Endothelial cell of umbilical vein (primary cell): ENCODE measurements around the gene CEP162. TPM values are rescaled to one million over a fixed set of nuclear protein-coding genes. Genes with fewer than 3 reads are reported as not detected.

Experiments
- BruUV-seq: library from RNA; stranded (reverse); fragments of 400-500 nt; replicated peaks from 2 replicates; lab custom pipeline; 2021; lab: Mats Ljungman, UMichigan
- CTCF ChIA-PET: fragments of 300-600, 350-600 bp; sonication (Branson Sonifier 250); formaldehyde crosslinking; loops from one replicate; lab custom pipeline; 2021; ENCODE audit warnings: antibody characterized with exemption, inconsistent platforms; lab: Charles Lee
- POLR2A ChIA-PET: fragments of 300-600, 350-600 bp; sonication (Branson Sonifier 250); formaldehyde crosslinking; loops from one replicate; lab custom pipeline; 2021; ENCODE audit warnings: antibody characterized with exemption, inconsistent platforms; lab: Charles Lee
- DNase-seq: peaks from one replicate; pipeline ENCODE4 v3.0.0-alpha.2; 2011; ENCODE audit warnings: low read depth, low spot score
- FAIRE-seq: peaks from 2 replicates; lab custom pipeline; 2011; peaks lifted over from hg19 to GRCh38; lab: Jason Lieb, UNC
- H2AFZ ChIP-seq: 2 replicates; pipeline ENCODE4 v1.6.0; 2012; ENCODE audit warnings: low read depth, low read length, control low read depth, inconsistent platforms
- H3K27ac ChIP-seq: 2 replicates; pipeline ENCODE4 v1.5.1; 2011; ENCODE audit warnings: low read depth, mild to moderate bottlenecking, control low read depth, low read length, moderate library complexity; ENCODE audit not compliant: insufficient read depth
- H3K27me3 ChIP-seq, 2 experiments: 2 replicates each; pipeline versions ENCODE4 v1.6.0 to v1.6.1; 2011; ENCODE audit warnings: low read length in 2 of 2, mixed read lengths in 1 of 2; ENCODE audit not compliant: control insufficient read depth in 2 of 2, insufficient read depth in 2 of 2
- H3K36me3 ChIP-seq, 2 experiments: 2 replicates in 1 of 2; 3 replicates in 1 of 2; pipeline ENCODE4 v1.5.1; 2011; ENCODE audit warnings: low read length in 2 of 2, mild to moderate bottlenecking in 1 of 2, moderate library complexity in 1 of 2; ENCODE audit not compliant: control insufficient read depth in 2 of 2, insufficient read depth in 2 of 2; ENCODE audit errors: extremely low read depth in 1 of 2
- H3K4me1 ChIP-seq: 3 replicates; pipeline ENCODE4 v1.5.1; 2011; ENCODE audit warnings: mild to moderate bottlenecking, low read length; ENCODE audit not compliant: control insufficient read depth, insufficient read depth; ENCODE audit errors: extremely low read depth
- H3K4me2 ChIP-seq: 2 replicates; pipeline ENCODE4 v1.6.1; 2011; ENCODE audit warnings: low read length, control low read depth, mixed read lengths; ENCODE audit not compliant: insufficient read depth
- H3K4me3 ChIP-seq, 3 experiments: fragments of 200-600 bp in 1 of 3; sonication (generic), shearing (Covaris generic) in 1 of 3; replicated peaks in 1 of 3; 2 replicates each; pipeline ENCODE4 v1.5.1; 2011 to 2016; ENCODE audit warnings: control low read depth in 3 of 3, low read length in 3 of 3, mild to moderate bottlenecking in 2 of 3, inconsistent platforms in 1 of 3, low read depth in 1 of 3, moderate library complexity in 1 of 3; ENCODE audit not compliant: insufficient read depth in 1 of 3
- H3K79me2 ChIP-seq: 2 replicates; pipeline ENCODE4 v1.6.0; 2012; ENCODE audit warnings: low read length, inconsistent platforms; ENCODE audit not compliant: control insufficient read depth, insufficient read depth
- H3K9ac ChIP-seq: replicated peaks from 2 replicates; pipeline ENCODE3; 2011; ENCODE audit warnings: low read length, control low read depth; ENCODE audit not compliant: insufficient read depth; ENCODE audit errors: extremely low read depth
- H3K9me1 ChIP-seq: replicated peaks from 3 replicates; pipeline ENCODE4 v1.6.0; 2011; ENCODE audit warnings: mild to moderate bottlenecking, low read length; ENCODE audit not compliant: control insufficient read depth, insufficient read depth; ENCODE audit errors: extremely low read depth
- H3K9me3 ChIP-seq: replicated peaks from 2 replicates; pipeline ENCODE4 v1.5.1; 2012; ENCODE audit warnings: low read length, inconsistent platforms; ENCODE audit not compliant: control insufficient read depth, insufficient read depth
- H4K20me1 ChIP-seq: replicated peaks from 2 replicates; pipeline ENCODE3; 2011; ENCODE audit warnings: mild to moderate bottlenecking, low read length; ENCODE audit not compliant: control insufficient read depth, insufficient read depth; ENCODE audit errors: extremely low read depth
- EZH2 ChIP-seq: IDR thresholded peaks from 2 replicates; pipeline ENCODE4 v1.6.1; 2012; ENCODE audit warnings: borderline replicate concordance, low read depth, mild to moderate bottlenecking, moderate library complexity, low read length, inconsistent platforms; ENCODE audit not compliant: severe bottlenecking
- FOS ChIP-seq: IDR thresholded peaks from 2 replicates; pipeline ENCODE4 v1.6.1; 2011; ENCODE audit warnings: mild to moderate bottlenecking, low read length, moderate library complexity, borderline replicate concordance; ENCODE audit not compliant: insufficient read depth
- GATA2 ChIP-seq: IDR thresholded peaks from 2 replicates; pipeline ENCODE4 v1.7.0; 2011; ENCODE audit warnings: low read depth, mild to moderate bottlenecking, moderate library complexity, mixed read lengths, low read length; ENCODE audit not compliant: insufficient read length, insufficient read depth
- MAX ChIP-seq: IDR thresholded peaks from 2 replicates; pipeline ENCODE4 v1.6.1; 2011; ENCODE audit not compliant: insufficient read depth, insufficient read length
- POLR2A ChIP-seq: IDR thresholded peaks from 2 replicates; pipeline ENCODE4 v1.6.1; 2012; ENCODE audit warnings: low read depth, mild to moderate bottlenecking, control low read depth, low read length
- POLR2AphosphoS5 ChIP-seq: IDR thresholded peaks from 2 replicates; pipeline ENCODE4 v1.6.1; 2012; ENCODE audit warnings: low read depth, mild to moderate bottlenecking, control low read depth, low read length, moderate library complexity; ENCODE audit not compliant: insufficient read depth
- dilution Hi-C: fragments of 300-500 bp; cut with MboI; formaldehyde crosslinking; loops from one replicate; pipeline ENCODE4 v1.15.0; 2019; ENCODE audit warnings: low sequenced_read_pairs; ENCODE audit not compliant: extremely low pct_ligation_motif_present
- intact Hi-C: fragments of 100-400 bp; cut with micrococcal nuclease; formaldehyde crosslinking; loops from one replicate; pipeline ENCODE4 v1.10.0; 2022
- polyA plus RNA-seq, 4 experiments: library from polyadenylated mRNA; depleted of rRNA in 3 of 4; stranded (reverse) in 3 of 4; unstranded in 1 of 4; fragments of >200 nt; gene quantifications; 2 replicates each; pipeline versions ENCODE4 v1.2.1 to v1.2.3, GENCODE V29; 2011 to 2012; ENCODE audit warnings: missing spikeins in 1 of 4
- total RNA-seq: library from RNA; stranded (reverse); gene quantifications from 2 replicates; pipeline ENCODE4 v1.2.3, GENCODE V29; 2021

The CEP162 gene
- total and polyA plus RNA-seq, 2 donors (not counting 3 experiments of a cell fraction or from before 2014, with no cell fraction given) = 0.79 to 10.8 TPM

GRCh38 chr6:84260926-84261325 is 33.5 kb upstream of the CEP162 start:
- H3K4me1 ChIP-seq = no peaks in the 10 kb centered on the region
- H4K20me1 ChIP-seq = no peaks in the 10 kb centered on the region
- intact Hi-C loops = no loop called here
- H3K79me2 ChIP-seq = no peaks in the 10 kb centered on the region
- peaks cover 10 to 14% of the 10 kb centered on the region in 2 experiments for H3K27me3 ChIP-seq
- no peak overlapping the region for H3K9ac ChIP-seq
- dilution Hi-C loops = no loop called here
- H3K4me3 ChIP-seq = no peak overlapping the region
- no peak overlapping the region for H3K4me2 ChIP-seq
- H2AFZ ChIP-seq = no peak overlapping the region
- no TSS peak for BruUV-seq
- CTCF ChIA-PET = no interaction called here
- FAIRE-seq (no peak), DNase-seq (no peak)
- H3K27ac ChIP-seq = no peak overlapping the region
- TF ChIP-seq MAX = no peak
- TF ChIP-seq EZH2 = no peak
- POLR2A ChIA-PET = no interaction called here
- no peaks in the 10 kb centered on the region for H3K9me1 ChIP-seq
- H3K36me3 ChIP-seq = no peaks in the 10 kb centered on the region
- H3K9me3 ChIP-seq = no peaks in the 10 kb centered on the region

GRCh38 chr6:84260196-84260595 is 32.8 kb upstream of the CEP162 start:
- FAIRE-seq (no peak), DNase-seq (no peak)
- Histone ChIP-seq H3K36me3 (no peaks in the 10 kb centered on the region), H3K4me1 (no peaks in the 10 kb centered on the region), H3K9ac (no peak overlapping the region), H3K9me1 (no peaks in the 10 kb centered on the region), H4K20me1 (no peaks in the 10 kb centered on the region), H3K9me3 (no peaks in the 10 kb centered on the region), H3K27me3 (peaks cover 10 to 14% of the 10 kb centered on the region in 2 experiments), H2AFZ (no peak overlapping the region), H3K27ac (no peak overlapping the region), H3K79me2 (no peaks in the 10 kb centered on the region), H3K4me2 (no peak overlapping the region), H3K4me3 (no peak overlapping the region)
- TF ChIP-seq MAX (no peak), FOS (no peak), POLR2AphosphoS5 (no peak), POLR2A (no peak), GATA2 (no peak), EZH2 (no peak)
- ChIA-PET CTCF (no interaction called here), POLR2A (no interaction called here)
- dilution Hi-C loops (no loop called here), intact Hi-C loops (no loop called here)
- no TSS peak for BruUV-seq
